ENCODE measurements around the gene LAMA3. TPM values are rescaled to one million over a fixed set of nuclear protein-coding genes. Genes with fewer than 3 reads are reported as not detected.
"Not testable (repeated sequence)": the region's sequence is repeated elsewhere in the genome, so short reads cannot be mapped to it uniquely, and the experiment has no call there.

The LAMA3 gene
- total RNA-seq, 1 donor from 2014 or later, result 106 TPM

- Histone ChIP-seq H3K4me1 (peaks cover 20% of the 10 kb centered on the region), H3K27me3 (no peaks in the 10 kb centered on the region), H3K4me3 (no peak overlapping the region), H3K36me3 (no peaks in the 10 kb centered on the region), H3K27ac (peak overlapping the region; percentile 1), H3K9me3 (no peaks in the 10 kb centered on the region)
- TF ChIP-seq POLR2A (IDR thresholded peaks at IDR 0.05) (no peak), CTCF (IDR thresholded peaks at IDR 0.05) (no peak), POLR2AphosphoS5 (IDR thresholded peaks at IDR 0.05; ENCODE audit: insufficient read depth in 1 of 2, low read depth in 1 of 2) (no peak)
- no peak for DNase-seq (ENCODE audit: extremely low spot score in 2 of 2)
- intact Hi-C loops (cut with DNase I), result no loop called here
Observed at GRCh38 chr18:23727707-23728493, 38.6 kb downstream of the LAMA3 start.

- H3K9me3 ChIP-seq, result no peaks in the 10 kb centered on the region
- H3K27me3 ChIP-seq, result no peaks in the 10 kb centered on the region
- H3K36me3 ChIP-seq, result no peaks in the 10 kb centered on the region
- intact Hi-C loops (cut with DNase I), result no loop called here
- no peak for DNase-seq (ENCODE audit: extremely low spot score in 2 of 2)
- H3K27ac ChIP-seq, result no peak overlapping the region
- TF ChIP-seq POLR2A (IDR thresholded peaks at IDR 0.05) (no peak), POLR2AphosphoS5 (IDR thresholded peaks at IDR 0.05; ENCODE audit: insufficient read depth in 1 of 2, low read depth in 1 of 2) (no peak), CTCF (IDR thresholded peaks at IDR 0.05) (no peak)
- no peak overlapping the region for H3K4me3 ChIP-seq
- peaks cover 41% of the 10 kb centered on the region for H3K4me1 ChIP-seq
Observed at GRCh38 chr18:23730857-23731256, 41.6 kb downstream of the LAMA3 start.

- no peak overlapping the region for H3K4me3 ChIP-seq
- DNase-seq (ENCODE audit: extremely low spot score in 2 of 2), result no peak
- H3K36me3 ChIP-seq, result no peaks in the 10 kb centered on the region
- intact Hi-C loops (cut with DNase I), result no loop called here
- no peak overlapping the region for H3K27ac ChIP-seq
- TF ChIP-seq CTCF (IDR thresholded peaks at IDR 0.05) (no peak), POLR2AphosphoS5 (IDR thresholded peaks at IDR 0.05; ENCODE audit: insufficient read depth in 1 of 2, low read depth in 1 of 2) (no peak), POLR2A (IDR thresholded peaks at IDR 0.05) (no peak)
- H3K27me3 ChIP-seq, result no peaks in the 10 kb centered on the region
- H3K9me3 ChIP-seq, result no peaks in the 10 kb centered on the region
- peaks cover 41% of the 10 kb centered on the region for H3K4me1 ChIP-seq
Observed at GRCh38 chr18:23731861-23732260, 42.6 kb downstream of the LAMA3 start.

- intact Hi-C loops (cut with DNase I), result no loop called here
- no peak for DNase-seq (ENCODE audit: extremely low spot score in 2 of 2)
Observed at GRCh38 chr18:23732439-23732838, 43.2 kb downstream of the LAMA3 start.

GRCh38 chr18:23733265-23733664, 44.0 kb downstream of the LAMA3 start:
- H3K36me3 ChIP-seq; H3K27ac ChIP-seq; H3K4me3 ChIP-seq; H3K27me3 ChIP-seq; DNase-seq (ENCODE audit: extremely low spot score in 2 of 2); intact Hi-C loops (cut with DNase I); H3K9me3 ChIP-seq: not testable (repeated sequence)
- peaks cover 40% of the 10 kb centered on the region for H3K4me1 ChIP-seq

More at GRCh38 chr18:23732439-23732838, 43.2 kb downstream of the LAMA3 start:
- Histone ChIP-seq H3K4me3 (no peak overlapping the region), H3K9me3 (no peaks in the 10 kb centered on the region), H3K36me3 (no peaks in the 10 kb centered on the region), H3K4me1 (peaks cover 42% of the 10 kb centered on the region), H3K27ac (no peak overlapping the region), H3K27me3 (no peaks in the 10 kb centered on the region)
- TF ChIP-seq POLR2A (IDR thresholded peaks at IDR 0.05) (no peak), POLR2AphosphoS5 (IDR thresholded peaks at IDR 0.05; ENCODE audit: insufficient read depth in 1 of 2, low read depth in 1 of 2) (no peak), CTCF (IDR thresholded peaks at IDR 0.05) (no peak)
